HG03342 (cell line): ENCODE measurements around the gene INPP1.
"Not testable (repeated sequence)": the region's sequence is repeated elsewhere in the genome, so short reads cannot be mapped to it uniquely, and the experiment has no call there.

Source experiments
- ATAC-seq: cut with Tn5 transposase; IDR thresholded peaks from one replicate; pipeline ENCODE4 v1.9.1; 2021; ENCODE audit warnings: mild to moderate bottlenecking, moderate library complexity; ENCODE audit not compliant: unreplicated experiment

The INPP1 gene

DNA sequence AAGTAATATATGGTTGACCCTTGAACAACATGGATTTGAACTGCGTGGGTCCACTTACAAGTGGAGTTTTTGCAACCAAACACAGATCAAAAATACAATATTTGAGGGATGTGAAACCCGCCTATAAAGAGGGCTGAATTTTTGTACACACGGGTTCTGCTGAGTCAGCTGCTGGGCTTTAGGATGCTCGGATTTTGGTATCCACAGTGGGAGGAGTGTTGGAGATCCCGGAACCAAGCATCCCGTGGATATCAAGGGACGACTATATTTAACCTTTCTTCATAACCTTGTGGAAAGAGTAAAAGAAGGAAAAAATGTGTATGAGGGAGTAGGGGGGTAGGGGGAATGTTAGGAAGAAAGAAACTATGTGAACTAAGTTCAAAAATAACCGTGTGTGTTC lies 10.0 kb upstream of the INPP1 start:
- no peak for ATAC-seq

DNA sequence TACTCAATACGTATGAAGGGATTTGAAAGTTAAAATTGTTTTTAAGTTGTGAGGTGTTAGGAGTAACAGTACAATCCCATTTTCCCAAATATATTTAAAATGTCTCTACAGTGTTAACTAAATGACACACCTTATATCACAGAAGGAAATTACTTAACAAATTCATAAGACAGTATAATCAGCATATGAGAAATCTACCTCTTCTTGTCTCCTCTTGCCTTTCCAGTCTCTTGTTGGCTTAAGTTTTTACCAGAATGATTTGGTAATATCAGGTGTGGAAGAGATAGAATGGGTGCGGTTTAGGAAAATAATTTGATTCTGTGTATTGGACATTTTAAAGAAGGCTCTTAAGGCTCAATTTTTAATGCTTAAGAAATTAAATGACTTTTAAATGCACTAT lies 9.5 kb upstream of the INPP1 start:
- ATAC-seq = no peak

DNA sequence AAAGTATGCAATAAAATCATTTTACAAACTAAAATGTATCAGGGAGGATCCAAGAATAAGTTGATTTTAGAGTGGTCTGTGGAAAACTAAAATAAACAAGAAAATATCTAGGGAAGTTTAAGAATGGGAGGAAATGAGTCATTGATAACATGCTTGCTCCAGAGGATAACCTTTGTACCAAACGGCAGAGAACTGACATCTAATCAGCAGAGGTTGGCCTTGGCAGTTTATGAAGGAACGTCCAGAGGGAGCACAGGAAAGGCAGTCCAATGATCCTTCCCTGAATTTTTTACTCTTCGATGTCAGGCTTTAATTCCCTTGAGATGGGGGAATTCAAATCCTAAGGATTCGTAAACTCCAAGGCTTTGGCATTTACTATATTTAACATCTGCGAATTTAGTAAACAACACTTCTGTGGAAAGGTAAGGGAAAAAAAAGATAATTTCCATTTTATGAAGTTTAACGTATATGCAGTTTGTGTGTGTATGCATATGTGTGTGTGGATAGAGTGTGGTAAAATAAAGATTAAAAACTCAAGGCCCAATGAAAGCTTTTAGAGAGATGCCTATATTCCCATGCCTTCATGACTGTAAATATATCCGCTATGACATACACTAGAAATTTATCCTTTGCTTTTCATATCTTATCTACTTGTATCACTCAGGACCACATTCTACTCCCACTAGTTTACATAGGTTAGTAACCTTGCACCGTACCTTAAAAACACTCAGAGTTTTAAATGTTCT lies 8.7 kb upstream of the INPP1 start:
- no peak for ATAC-seq

DNA sequence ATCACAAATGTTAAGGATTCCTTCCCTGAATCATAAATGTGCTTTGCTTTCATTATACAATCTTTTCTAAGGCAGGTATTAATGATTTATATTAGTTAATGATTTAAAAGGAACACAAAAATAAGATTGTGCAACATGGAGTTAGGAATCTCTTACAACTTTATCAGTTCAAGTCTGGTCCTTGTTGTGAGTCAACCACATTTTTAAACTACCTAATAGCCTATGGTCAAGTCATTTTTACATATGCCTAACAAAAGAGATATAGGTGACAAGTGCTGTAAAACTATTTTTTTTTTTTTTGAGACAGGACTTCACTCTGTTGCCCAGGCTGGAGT lies 8.2 kb upstream of the INPP1 start:
- ATAC-seq = no peak

DNA sequence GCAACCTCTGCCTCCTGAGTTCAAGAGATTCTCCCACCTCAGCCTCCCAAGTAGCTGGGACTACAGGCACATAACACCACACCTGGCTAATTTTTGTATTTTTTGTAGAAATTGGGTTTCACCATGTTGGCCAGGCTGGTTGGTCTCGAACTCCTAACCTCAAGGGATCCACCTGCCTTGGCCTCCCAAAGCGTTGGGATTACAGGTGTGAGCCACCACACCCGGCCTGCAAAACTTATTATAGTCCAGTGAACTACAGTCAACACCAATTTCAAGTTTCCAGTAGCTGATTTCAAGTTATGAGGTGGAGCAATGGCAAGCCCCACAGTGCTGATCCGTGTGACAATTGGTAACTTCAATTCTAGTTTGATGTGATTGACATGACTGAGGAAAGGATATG lies 7.8 kb upstream of the INPP1 start:
- not testable (repeated sequence) for ATAC-seq

DNA sequence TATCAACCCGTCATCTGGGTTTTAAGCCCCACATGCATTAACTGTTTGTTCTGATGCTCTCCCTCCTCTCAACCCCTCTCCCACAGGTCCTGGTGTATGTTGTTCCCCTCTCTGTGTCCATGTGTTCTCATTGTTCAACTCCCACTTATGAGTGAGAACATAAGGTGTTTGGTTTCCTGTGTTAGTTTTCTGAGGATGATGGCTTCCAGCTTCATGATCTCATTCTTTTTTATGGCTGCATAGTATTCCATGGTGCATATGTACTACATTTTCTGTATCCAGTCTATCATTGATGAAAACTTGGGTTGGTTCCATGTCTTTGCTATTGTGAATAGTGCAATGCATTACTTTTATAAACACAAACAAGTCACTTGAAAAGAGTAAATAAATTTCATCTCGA lies 7.0 kb upstream of the INPP1 start:
- no peak for ATAC-seq

GRCh38 chr2:190338453-190338852 lies 4.9 kb upstream of the INPP1 start:
- no peak for ATAC-seq

GRCh38 chr2:190339394-190339793 lies 4.0 kb upstream of the INPP1 start:
- ATAC-seq = no peak

GRCh38 chr2:190340369-190340768 lies 3.0 kb upstream of the INPP1 start:
- no peak for ATAC-seq

GRCh38 chr2:190342611-190343010 lies 778 bp upstream of the INPP1 start:
- ATAC-seq = no peak

- ATAC-seq = peak; percentile 43
Measured at GRCh38 chr2:190343089-190343535, 277 bp upstream of the INPP1 start.

- ATAC-seq = peak; percentile 51
Measured at GRCh38 chr2:190344276-190344827, 963 bp downstream of the INPP1 start.

DNA sequence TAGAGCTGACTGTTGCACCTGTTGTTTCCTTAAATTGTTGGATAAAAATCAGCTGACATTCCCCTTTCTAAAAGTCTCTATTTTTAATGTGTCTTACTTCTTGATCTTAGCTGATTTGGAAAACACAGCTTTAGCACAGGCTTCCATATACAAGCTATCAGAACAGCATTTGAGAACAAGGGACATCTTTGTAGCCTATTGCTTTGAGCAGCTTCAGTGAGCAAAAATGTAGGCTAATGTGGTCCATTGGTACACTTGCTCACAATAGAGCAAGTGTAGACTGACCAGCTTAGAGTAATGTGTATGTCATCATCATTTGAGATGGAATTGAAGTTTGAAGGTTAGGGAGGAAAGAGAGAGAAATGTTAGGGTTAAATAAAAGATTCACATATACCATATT lies 7.0 kb downstream of the INPP1 start:
- no peak for ATAC-seq

DNA sequence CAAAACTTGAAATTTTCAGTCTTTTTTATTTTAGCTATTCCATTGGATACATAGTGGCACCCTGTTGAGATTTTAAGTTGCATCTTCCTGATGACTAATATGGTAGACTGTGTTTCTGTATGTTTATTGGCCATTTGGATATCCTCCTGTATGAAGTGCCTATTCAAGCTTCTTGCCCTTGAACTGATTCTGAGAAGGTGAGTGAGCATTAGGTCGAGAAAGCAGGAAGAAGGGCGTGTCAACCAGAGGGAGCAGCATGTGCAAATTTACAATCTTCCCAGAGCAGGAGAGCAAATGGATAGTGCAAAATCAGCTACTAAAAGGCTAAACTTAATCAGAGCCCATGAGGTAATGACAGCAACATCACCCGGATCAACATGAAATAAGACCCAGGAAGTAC lies 8.6 kb downstream of the INPP1 start:
- ATAC-seq = no peak

DNA sequence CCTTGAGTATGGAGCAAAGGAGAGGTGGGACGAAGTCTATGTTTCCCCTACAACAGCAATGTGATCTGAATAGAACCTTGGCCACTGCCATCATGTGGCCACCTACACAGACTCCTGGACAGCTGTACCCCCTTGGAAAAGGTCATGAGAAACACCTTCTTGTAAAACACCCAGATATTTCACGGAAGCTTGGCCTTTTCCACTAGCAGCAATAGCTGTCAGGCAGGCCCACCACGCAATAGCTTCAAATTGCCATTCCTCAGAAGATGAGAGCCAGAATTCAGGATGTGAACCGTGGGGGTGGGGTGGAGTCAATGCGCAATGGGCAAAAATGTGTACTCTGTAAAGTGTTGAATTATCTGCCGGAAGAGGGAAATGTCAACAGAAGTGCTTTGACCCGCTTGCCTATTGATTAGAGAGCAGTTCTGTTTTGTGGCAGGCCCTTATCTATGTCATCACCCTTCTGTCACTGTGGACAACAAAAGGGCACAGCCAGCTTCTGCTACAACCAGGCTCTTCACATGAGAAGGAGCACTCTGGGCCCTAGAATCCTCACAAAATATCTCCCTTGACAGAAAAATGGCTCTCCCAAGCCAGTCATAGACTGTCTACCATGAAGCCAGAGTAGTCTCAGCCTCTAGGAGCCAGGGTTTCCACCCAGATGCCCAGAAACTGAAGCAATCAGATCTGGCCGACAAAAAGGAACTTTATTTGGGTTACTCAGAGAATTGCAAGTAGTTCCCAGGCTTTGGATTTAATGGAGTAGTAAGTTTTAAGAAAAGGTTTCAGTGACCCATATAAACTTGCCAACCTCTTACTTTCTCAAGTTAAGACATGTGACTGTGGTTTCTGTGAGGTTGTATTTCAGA lies 9.5 kb downstream of the INPP1 start:
- no peak for ATAC-seq

- ATAC-seq = no peak
Measured at GRCh38 chr2:190353537-190353899, 10.1 kb downstream of the INPP1 start.

DNA sequence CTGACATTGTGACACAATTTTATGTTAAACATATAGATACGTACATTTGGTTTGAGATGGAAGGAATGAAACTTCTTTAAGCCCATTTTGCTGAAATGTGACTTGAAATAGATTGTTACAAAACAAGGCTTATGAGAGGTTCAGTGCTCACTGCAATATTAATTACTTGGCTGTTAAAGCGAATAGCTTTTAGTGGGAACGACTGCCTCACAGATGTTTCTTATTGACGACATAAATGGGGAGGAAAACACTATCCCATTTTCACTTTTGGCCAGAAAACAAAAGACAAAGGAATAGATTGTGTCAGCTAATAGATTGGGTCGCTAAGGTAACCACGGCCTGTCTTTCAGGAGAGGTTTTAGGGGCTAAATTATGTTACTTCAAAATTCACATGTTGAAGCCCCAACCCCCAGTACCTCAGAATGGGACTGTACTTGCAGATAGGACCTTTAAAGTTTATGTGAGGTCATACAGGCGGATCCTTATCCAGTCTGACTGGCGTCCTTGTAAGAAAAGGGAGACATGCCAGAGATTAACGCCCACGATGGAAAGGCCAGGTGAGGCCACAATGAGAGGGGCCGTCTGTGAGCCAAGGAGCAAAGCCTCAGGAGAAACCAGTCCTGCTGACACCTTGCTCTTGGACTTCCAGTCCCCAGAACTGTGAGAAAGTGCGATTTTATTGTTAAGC lies 10.8 kb downstream of the INPP1 start:
- ATAC-seq = no peak

DNA sequence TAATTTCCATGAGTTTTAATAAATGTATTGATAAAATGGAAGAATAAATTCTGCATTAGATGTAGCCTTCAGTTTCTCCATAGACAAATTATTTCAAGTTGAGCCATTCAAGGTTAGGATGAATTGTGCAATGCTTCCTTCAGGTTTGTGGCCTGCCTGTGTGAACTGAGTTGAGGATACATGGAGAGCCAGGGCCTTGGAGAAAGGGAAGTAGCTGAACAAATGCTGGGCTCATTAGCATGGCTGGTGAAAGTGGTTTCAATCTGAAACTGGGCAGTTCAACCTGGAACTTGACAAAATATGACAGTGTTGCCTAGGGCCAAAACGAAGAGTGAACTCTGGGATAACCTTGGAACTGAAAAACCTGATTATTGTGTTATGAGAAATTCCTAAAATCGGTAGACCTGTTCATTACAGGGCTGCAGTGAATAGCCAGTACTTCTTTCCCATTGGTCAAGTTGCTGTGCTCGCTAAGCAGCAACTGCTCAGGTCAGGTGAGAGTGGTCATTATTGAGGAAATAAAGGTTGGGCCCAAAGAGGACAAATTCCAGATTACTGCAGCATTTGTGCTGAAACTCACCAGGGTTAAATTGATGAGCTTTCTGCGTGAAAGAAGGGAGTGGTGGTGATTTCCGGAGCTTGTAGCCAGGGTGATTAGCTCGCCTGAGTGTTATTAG lies 12.7 kb downstream of the INPP1 start:
- ATAC-seq = no peak

DNA sequence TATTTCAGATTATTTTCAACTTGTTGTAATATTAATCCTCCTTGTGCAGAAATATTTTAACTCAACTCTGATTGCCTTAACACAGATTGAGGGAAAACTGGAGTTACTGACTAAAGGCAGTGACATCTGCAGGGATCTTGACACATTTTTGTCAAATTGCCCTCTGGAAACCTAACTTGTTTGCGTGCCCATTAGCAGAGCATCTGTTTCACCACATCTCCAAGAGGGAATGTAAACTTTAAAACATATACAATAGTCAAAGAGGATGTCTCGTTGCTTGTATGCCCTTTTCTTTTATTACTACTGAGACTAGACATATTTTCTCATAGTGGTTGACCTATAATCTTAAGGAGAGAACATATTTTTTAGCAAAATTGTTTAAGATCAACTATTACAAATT lies 14.2 kb downstream of the INPP1 start:
- ATAC-seq = no peak

DNA sequence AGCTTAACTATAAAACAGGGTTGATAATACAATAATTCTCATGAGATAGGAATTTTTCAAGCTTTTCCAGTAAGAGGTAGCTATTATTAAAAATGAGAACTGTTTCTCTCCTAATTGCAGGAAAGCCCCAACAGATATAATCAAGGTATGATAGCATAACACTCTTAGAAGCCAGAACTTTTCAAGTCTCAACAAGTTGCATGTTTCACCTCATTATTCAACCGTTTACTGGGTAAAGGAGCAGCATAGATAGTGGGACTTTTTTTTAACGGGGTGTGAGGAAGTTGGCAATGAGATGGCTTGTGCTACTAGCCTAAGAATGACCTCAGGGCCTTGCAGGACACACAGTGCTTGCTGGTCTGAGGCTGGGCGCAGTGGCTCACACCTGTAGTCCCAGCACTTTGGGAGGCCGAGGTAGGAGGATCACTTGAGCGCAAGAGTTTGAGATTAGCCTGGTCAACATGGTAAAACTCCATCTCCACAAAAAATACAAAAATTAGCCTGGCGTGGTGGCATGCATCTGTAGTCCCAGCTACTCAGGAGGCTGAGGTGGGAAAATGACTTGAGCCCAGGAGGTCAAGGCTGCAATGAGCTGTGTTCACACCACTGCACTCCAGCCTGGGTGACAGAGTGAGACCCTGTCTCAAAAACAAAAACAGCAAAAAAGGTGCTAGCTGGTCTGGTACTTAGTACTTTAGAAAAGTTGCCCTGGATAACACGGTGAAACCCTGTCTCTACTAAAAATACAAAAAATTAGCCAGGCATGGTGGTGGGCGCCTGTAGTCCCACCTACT lies 15.5 kb downstream of the INPP1 start:
- ATAC-seq = not testable (repeated sequence)
